T47D (cell line): Measurements from ENCODE around the gene PLP2.
"Not testable (repeated sequence)": the region's sequence is repeated elsewhere in the genome, so short reads cannot be mapped to it uniquely, and the experiment has no call there.

ENCODE experiments used
- DNase-seq, 2 experiments: peaks; one replicate each; pipeline versions ENCODE4 v3.0.0 to v3.0.0-alpha.2; 2011 to 2012; ENCODE audit warnings: low read depth in 1 of 2, low spot score in 1 of 2
- JUND ChIP-seq: IDR thresholded peaks from 2 replicates; pipeline ENCODE4 v1.6.1; 2012; ENCODE audit warnings: low read depth
- in situ Hi-C: cut with HindIII; loops from 2 replicates; pipeline ENCODE4 v1.10.0; 2016; ENCODE audit warnings: low sequenced_read_pairs, low pct_unique_long_range_greater_than_20kb

PLP2 gene, protein sequence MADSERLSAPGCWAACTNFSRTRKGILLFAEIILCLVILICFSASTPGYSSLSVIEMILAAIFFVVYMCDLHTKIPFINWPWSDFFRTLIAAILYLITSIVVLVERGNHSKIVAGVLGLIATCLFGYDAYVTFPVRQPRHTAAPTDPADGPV

DNA sequence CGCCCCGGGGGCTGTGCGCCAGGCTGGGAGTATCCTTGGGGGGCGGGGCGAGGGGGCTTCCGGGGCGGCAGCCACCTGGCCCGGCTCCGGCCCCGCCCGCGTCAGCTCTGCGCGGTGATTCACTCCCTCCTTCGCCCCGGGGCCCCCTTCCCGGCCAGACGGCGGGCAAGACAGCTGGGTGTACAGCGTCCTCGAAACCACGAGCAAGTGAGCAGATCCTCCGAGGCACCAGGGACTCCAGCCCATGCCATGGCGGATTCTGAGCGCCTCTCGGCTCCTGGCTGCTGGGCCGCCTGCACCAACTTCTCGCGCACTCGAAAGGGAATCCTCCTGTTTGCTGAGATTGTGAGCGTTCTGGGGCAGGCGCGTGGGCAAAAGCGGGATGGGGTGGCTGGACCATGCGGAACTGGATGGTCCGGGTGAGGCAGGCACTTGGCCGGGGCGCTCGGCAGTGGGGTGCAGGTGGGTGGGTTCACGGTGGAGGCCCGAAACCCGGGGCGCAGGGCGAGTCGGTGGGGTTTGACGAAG, at the start of gene PLP2:
Gene PLP2, plus strand, starts transcription at position 147 of the 528 bp plus-strand sequence. Its CDS starts 103 bp downstream, at position 250.
- in situ Hi-C loops, result no loop called here
- DNase-seq, result peak in 1 of 2 experiments; percentile 75
- TF ChIP-seq JUND, result no peak

DNA sequence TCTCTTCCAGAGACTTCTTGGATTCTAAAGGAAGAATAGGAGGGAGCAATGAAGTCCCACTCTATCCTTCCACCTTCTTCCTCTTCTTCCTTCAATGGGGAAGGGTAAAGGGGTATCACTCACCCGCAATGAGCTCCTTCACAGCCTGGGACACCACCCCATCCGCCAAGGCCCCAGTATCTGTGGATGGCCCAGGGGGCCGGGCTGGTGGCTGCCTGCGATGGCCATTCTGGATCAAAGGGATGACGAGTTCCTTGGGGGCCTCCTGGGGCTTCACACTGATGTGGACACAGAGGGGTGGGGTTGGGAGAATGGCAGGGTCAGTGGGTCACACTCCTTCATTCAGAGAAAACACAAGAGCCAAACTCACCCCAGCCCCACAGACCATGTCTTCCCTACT, 49.2 kb upstream of the PLP2 start:
- in situ Hi-C loops, result no loop called here

DNA sequence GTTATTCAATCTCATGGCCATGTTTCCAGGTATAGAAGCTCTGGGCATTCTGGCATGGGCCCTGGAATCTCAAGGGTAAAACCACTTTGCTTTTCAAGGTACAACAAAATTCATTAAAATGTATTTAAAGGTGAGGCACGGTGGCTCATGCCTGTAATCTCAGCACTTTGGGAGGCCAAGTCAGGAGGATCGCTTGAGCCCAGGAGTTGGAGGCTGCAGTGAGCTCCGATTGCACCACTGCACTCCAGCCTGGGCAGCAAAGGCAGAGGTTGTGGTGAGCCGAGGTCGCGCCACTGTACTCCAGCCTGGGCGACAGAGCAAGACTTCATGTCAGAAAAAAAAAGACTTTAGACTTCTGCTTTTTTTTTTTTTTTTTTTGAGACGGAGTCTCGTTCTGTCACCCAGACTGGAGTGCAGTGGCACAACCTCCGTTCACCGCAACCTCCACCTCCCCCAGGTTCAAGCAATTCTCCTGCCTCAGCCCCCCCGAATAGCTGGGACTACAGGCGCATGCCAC, 43.9 kb upstream of the PLP2 start:
- DNase-seq, in situ Hi-C loops: not testable (repeated sequence)

More for the DNA sequence above, 49.2 kb upstream of the PLP2 start:
- TF ChIP-seq JUND, result no peak
- DNase-seq, result no peak

DNA sequence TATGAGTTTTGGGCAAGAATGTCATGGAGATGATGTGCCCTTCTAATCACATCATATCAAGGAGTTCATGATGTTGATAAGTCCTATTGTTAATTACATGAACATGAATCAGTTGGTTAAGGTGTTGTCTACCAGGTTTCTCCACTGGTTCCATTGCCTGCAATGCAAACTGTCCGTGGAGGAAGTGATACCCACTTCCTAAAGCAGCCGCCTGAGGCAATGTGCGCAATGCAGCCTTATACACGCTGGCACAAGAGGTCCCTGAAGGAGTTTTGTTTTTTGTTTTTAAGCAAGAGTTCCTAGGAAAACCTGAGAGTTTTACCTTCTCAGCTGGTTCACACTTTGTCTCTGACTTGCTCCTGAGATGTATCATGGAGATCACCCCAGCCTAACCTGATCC, 42.3 kb upstream of the PLP2 start:
- in situ Hi-C loops, result no loop called here
- TF ChIP-seq JUND, result no peak
- DNase-seq, result no peak

DNA sequence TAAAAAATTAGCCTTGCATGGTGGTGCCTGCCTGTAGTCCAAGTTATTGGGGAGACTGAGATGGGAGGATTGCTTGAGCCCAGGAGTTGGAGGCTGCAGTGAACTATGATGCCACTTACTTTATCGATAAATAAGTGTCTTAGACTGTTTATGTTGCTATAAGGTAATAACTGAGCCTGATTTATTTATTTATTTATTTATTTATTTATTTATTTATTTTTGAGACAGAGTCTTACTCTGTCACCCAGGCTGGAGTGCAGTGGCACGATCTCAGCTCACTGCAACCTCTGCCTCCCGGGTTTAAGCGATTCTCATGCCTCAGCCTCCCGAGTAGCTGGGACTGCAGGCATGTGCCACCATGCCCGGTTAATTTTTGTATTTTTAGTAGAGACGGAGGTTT, 39.4 kb upstream of the PLP2 start:
- in situ Hi-C loops, DNase-seq: not testable (repeated sequence)

DNA sequence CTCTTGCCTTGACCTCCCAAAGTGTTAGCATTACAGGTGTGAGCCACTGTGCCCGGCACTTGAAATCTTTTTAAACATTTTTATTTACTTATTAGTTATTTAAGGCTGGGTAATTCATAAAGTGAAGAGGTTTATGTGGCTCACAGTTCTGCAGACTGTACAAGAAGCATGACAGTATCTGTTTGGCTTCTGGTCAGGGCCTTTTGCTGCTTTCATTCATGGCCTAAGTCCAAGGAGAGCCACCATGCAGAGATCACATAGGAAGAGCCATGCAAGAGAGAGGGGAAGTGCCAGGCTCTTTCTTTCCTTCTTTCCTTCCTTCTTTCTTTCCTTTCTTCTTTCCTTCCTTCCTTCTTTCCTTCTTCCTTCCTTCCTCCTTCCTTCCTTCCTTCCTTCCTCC, 37.9 kb upstream of the PLP2 start:
- in situ Hi-C loops, result no loop called here
- TF ChIP-seq JUND, result no peak
- DNase-seq, result no peak

DNA sequence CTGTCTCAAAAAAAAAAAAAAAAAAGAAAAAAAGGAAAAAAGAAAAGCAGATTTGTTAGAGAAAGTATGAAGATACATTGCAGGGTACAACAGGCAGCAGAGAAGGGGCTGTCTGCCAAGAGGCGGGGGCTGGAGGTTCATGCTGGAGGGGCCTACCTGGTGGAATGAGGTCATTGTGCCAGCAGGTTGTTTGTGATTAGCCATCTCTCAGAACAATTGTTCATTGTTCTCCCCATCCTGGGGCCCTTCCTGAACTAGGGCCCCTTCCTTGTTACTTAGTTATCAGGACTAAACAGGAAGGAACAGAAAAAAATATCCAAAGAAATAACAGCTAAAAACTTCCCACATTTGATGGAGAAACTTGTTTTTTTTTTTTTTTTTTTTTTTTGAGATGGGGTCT, 34.2 kb upstream of the PLP2 start:
- no peak for TF ChIP-seq JUND
- in situ Hi-C loops, result no loop called here
- DNase-seq, result no peak

DNA sequence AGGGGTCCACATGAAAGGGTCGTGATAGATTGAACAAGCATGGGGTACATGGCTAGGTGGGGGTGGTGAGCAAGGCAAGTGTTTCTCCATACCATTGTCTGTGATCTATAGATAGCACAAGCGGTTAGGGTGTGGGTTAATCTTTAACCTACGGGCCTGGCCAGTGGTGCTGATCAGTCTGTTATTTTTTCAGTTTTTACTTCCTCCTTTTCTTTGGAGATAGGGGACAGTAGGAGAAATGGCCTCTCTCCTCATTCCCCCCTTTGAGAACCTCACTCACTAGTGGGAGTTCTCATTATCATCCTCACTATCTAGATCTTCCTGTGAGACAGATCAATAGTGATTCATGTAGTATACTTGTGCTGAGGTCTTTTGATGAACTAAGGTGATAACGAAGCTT, 32.0 kb upstream of the PLP2 start:
- in situ Hi-C loops, result no loop called here
- TF ChIP-seq JUND, result no peak
- DNase-seq, result no peak

DNA sequence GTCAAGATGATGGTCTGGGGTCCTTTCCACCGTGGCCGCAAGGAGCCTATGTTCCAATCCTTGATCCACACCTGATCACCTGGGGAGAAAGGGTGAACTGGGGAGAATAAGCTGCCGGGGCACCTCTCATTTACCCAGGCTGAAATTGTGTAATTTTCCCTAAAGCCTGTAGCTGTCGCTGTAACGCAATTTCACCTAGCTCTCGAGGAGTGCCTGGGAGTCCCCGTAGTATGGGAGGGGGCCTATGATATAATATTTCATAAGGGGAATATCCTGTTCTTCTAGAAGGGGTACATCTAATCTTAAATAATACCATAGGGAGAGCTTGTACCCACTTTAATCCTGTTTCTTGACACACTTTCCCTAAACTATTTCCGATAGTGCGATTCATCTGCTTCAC, 29.4 kb upstream of the PLP2 start:
- DNase-seq, in situ Hi-C loops: not testable (repeated sequence)

DNA sequence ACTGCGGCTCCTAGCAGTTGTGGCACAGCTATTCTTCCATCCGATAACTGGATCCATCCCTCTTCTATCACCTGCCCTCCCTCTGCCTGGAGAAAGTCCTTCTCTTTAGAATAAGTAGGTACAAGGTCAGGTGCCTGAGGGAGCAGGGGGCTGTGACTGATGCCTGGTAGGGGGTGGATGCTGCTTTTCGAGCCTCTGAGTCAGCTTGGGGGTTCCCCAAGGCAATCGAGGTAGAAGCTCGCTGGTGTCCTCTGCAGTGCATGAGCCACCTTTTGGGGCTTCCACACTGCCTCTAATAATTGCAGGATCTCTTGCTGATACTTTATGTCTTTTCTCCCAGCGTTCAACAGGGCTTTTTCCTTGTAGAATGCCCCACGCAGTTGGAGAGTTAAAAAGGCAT, 28.5 kb upstream of the PLP2 start:
- in situ Hi-C loops, DNase-seq: not testable (repeated sequence)

DNA sequence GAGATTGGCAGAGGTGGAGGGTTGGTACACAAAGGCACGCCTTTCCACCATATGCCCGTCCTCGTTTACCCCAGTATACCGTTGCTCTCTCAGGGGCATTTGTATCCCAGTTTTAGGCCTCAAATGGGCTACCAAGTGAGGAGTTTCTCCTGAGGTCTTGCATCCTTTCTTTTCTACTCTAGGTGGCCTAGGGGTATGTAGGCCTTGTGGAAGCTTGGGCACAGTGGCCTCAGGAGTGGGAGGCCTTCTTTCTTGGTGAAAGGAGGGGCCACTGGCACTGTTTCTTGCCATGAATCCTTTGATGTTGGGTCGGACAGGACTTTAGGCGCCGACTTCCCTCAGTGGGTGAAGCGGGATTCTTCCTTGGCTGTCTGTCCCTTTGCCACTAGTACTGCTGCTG, 24.4 kb upstream of the PLP2 start:
- no peak for DNase-seq
- in situ Hi-C loops, result no loop called here
- no peak for TF ChIP-seq JUND

DNA sequence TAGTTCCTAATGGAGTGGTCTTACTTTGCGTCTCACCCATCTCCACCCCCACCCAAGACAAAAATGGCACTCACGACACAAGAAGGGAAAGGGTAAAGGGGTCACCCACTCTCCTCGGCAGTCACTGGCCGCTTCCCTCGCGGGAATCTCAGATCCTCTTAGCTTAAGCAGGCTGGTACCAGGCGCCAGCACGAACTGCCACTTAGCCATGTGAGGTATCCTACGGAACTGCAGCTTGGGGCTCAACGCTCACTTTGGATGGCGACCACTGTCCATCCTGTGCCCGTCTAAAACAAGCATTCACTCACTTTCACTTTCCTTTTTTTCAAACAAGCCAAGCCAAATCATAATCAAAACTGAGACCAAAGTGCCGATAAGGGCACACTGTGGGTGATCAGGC, 23.8 kb upstream of the PLP2 start:
- DNase-seq, result no peak
- in situ Hi-C loops, result no loop called here
- no peak for TF ChIP-seq JUND

DNA sequence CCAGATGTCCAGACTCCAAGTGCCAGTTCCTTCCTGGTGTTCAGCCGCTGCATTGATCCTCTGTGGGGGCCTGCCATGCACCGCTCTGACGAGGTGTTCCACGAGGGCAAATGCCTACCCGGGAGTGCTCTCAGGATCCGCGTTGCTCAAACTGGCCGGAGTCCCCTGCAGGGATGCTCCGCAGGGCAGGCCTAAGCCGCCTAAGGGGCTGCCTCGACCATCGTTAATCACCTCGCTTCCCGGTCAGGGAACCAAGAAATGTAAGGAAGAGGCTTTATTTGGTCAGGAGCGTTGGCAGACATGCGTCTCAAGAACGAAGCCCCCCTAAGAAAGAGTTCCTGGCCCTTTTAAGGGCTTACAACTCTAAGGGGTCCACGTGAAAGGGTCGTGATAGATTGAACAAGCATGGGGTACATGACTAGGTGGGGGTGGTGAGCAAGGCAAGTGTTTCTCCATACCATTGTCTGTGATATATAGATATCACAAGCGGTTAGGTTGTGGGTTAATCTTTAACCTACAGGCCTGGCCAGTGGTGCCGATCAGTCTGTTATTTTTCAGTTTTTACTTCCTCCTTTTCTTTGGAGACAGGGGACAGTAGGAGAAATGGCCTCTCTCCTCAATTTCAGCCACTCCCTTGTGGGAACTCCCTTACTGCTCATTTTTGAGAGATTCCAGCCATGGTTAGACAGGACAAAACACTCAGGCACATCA, 23.2 kb upstream of the PLP2 start:
- DNase-seq, in situ Hi-C loops: not testable (repeated sequence)

DNA sequence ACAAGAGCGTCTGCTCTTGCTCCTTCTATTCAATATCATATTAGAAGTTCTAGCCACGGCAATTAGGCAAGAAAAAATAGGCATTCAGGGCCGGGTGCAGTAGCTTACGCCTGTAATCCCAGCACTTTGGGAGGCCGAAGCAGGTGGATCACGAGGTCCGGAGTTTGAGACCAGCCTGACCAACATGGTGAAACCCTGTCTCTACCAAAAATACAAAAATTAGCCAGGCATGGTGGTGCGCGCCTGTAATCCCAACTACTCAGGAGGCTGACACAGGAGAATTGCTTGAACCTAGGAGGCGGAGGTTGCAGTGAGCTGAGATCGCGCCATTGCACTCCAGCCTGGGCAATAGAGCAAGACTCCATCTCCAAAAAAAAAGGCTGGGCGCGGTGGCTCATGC, 22.4 kb upstream of the PLP2 start:
- DNase-seq, in situ Hi-C loops: not testable (repeated sequence)
